ENCODE measurements around the gene MYZAP.

GRCh38 chr15:57662802-57663201, 71.1 kb downstream of the MYZAP start:
- TF ChIP-seq CTCF (IDR thresholded peaks at IDR 0.05; ENCODE audit: insufficient read depth, low read length) (no peak), REST (IDR thresholded peaks at IDR 0.05; ENCODE audit: insufficient replicate concordance, low read depth) (no peak), POLR2AphosphoS5 (IDR thresholded peaks at IDR 0.05; ENCODE audit: low read depth) (no peak)

Measured in HL-60 (cell line).